Measurements from ENCODE around the gene COL16A1. TPM values are rescaled to one million over a fixed set of nuclear protein-coding genes. Genes with fewer than 3 reads are reported as not detected.

Gene COL16A1
- total and polyA plus RNA-seq, 2 of the 4 experiments (the other 2 are of a cell fraction): 34.2 to 62.8 TPM

- Histone ChIP-seq H2AK9ac (replicated peaks; ENCODE audit: low read depth, low read length, poor library complexity) (no peak overlapping the region), H4K8ac (ENCODE audit: low read depth in 2 of 2, low read length in 2 of 2) (no peak overlapping the region), H3K56ac (ENCODE audit: extremely low read depth, insufficient read depth, low read length) (no peak overlapping the region), H4K91ac (ENCODE audit: insufficient read depth, low read depth, low read length) (no peak overlapping the region), H4K20me1 (ENCODE audit: insufficient read depth, low read length) (no peaks in the 10 kb centered on the region), H2AFZ (replicated peaks; ENCODE audit: low read length, poor library complexity) (no peak overlapping the region), H3K27ac (ENCODE audit: insufficient read depth, low read length) (no peak overlapping the region), H3K9me1 (ENCODE audit: insufficient read depth, low read length) (peaks cover 3% of the 10 kb centered on the region; the same call in 1 of the 2 replicates), H2BK20ac (ENCODE audit: low read depth, low read length) (no peak overlapping the region), H3K14ac (replicated peaks; ENCODE audit: low read depth, low read length) (no peak overlapping the region), H3K4me2 (ENCODE audit: low read depth, low read length) (no peak overlapping the region), H3K18ac (ENCODE audit: low read depth, low read length) (no peak overlapping the region), H3K4ac (ENCODE audit: low read depth, low read length) (no peak overlapping the region), H3K9ac (ENCODE audit: low read depth, low read length) (no peak overlapping the region), H3K27me3 (ENCODE audit: control insufficient read depth, insufficient read depth, low read length) (no peaks in the 10 kb centered on the region), H3K79me1 (ENCODE audit: low read depth in 1 of 2, low read length in 2 of 2) (peaks cover 0 to 3% of the 10 kb centered on the region in 2 experiments; a peak in 1 of 4 replicates), H2AK5ac (ENCODE audit: low read depth, low read length) (no peak overlapping the region), H2BK5ac (ENCODE audit: low read depth, low read length, poor library complexity, severe bottlenecking) (no peak overlapping the region), H3K4me3 (ENCODE audit: insufficient read depth, low read depth, low read length) (no peak overlapping the region), H4K5ac (ENCODE audit: low read depth, low read length) (no peak overlapping the region), H3K23ac (ENCODE audit: low read depth, low read length) (no peak overlapping the region), H2BK15ac (ENCODE audit: low read depth, low read length) (no peak overlapping the region), H2BK120ac (ENCODE audit: low read depth, low read length) (no peak overlapping the region), H3K4me1 (ENCODE audit: control insufficient read depth, insufficient read depth, low read length) (no peaks in the 10 kb centered on the region), H3K9me3 (ENCODE audit: control insufficient read depth, insufficient read depth, low read length) (no peaks in the 10 kb centered on the region), H3K36me3 (ENCODE audit: control insufficient read depth, insufficient read depth, low read length) (peaks cover 75% of the 10 kb centered on the region)
- CTCF ChIA-PET: interaction anchor here (0.7 to 0.8 kb wide), 2 partner anchors 35 to 92 kb away, joined by 3 to 4 read pairs; no protein-coding TSS in a partner anchor
- WGBS, 2 experiments (ENCODE audit: extremely low coverage in 2 of 2, insufficient read length in 1 of 2): 91% methylated on average over 11 of the region's 23 CpGs; no CpG with 5 or more reads in 1 of the 2 experiments
- no peak for ATAC-seq (ENCODE audit: low read depth)
- dilution Hi-C loops (cut with HindIII; ENCODE audit: low sequenced_read_pairs, unreplicated experiment): no loop called here
- BruUV-seq (replicated peaks): no TSS peak
- POLR2A ChIA-PET (ENCODE audit: unreplicated experiment): no interaction called here
- TF ChIP-seq RFX5 (IDR thresholded peaks at IDR 0.05; ENCODE audit: low read depth, low read length): no peak
- TF ChIP-seq MAFK (IDR thresholded peaks at IDR 0.05; ENCODE audit: low read depth, low read length): no peak
- no peak for TF ChIP-seq MXI1 (IDR thresholded peaks at IDR 0.05; ENCODE audit: borderline replicate concordance, low read depth, low read length)
- TF ChIP-seq SMC3 (IDR thresholded peaks at IDR 0.05; ENCODE audit: low read depth, low read length): no peak
- no peak for TF ChIP-seq CTCF (conservative IDR thresholded peaks at IDR 0.05; ENCODE audit: low read depth, low read length)
- TF ChIP-seq CHD1 (IDR thresholded peaks at IDR 0.05; ENCODE audit: low read depth, low read length): no peak
- TF ChIP-seq ELK1 (IDR thresholded peaks at IDR 0.05; ENCODE audit: borderline replicate concordance, low read depth, low read length): no peak
- TF ChIP-seq NFE2L2 (IDR thresholded peaks at IDR 0.05; ENCODE audit: low read depth, low read length): no peak
- no peak for TF ChIP-seq USF2 (IDR thresholded peaks at IDR 0.05; ENCODE audit: low read depth, low read length)
- no peak for TF ChIP-seq BHLHE40 (IDR thresholded peaks at IDR 0.05; ENCODE audit: low read depth, low read length)
- TF ChIP-seq POLR2A (IDR thresholded peaks at IDR 0.05; ENCODE audit: low read depth, low read length): no peak
- no peak for TF ChIP-seq RCOR1 (IDR thresholded peaks at IDR 0.05; ENCODE audit: insufficient replicate concordance, low read length)
- intact Hi-C loops (cut with micrococcal nuclease): no loop called here
- no peak for DNase-seq
- in situ Hi-C loops (cut with MboI; ENCODE audit: low sequenced_read_pairs): no loop called here
Measured at GRCh38 chr1:31679676-31680230, 24.1 kb downstream of the COL16A1 start.

Measured in IMR-90 (cell line).